NCI-H1436 treated with DMSO at 0.1 percent for 48 hours (cell line): ENCODE data around the gene LRP1B.

ENCODE experiments used
- DNase-seq: peaks from one replicate; lab custom pipeline; 2025; lab: John Stamatoyannopoulos, UW

The LRP1B gene

DNA sequence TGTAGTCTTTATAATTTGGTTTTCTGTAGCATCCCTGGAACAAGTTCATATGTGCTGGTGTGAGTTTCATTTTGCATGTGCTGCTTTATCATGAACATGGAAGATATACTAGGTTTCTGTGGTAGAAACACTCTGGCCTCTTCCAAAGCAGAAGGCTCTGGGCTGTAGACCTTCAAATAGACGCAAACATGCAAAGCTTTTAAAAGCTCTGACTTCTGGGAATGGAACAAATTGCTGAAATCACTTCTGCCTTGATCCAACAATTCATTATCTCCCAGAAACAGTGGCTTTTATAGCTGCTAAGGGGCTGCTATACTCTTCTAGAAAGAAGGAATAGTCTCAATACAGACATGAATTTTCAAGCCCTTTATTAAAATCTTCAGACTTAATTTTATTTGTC, 382.2 kb downstream of the LRP1B start:
- no peak for DNase-seq

DNA sequence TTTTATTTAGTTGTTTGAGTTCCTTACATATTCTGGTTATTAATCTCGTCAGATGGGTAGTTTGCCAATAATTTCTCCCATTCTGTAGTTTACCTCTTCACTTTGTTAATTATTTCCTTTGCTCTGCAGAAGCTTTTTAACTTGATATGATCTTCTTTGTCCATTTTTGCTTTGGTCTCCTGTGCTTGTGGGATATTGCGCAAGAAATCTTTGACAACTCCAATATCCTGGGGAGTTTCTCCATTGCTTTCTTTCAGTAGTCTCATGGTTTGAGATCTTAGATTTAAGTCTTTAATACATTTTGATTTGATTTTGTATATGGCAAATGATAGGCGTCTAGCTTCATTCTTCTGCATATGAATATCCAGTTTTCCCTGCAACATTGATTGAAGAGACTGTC, 389.2 kb downstream of the LRP1B start:
- no peak for DNase-seq

DNA sequence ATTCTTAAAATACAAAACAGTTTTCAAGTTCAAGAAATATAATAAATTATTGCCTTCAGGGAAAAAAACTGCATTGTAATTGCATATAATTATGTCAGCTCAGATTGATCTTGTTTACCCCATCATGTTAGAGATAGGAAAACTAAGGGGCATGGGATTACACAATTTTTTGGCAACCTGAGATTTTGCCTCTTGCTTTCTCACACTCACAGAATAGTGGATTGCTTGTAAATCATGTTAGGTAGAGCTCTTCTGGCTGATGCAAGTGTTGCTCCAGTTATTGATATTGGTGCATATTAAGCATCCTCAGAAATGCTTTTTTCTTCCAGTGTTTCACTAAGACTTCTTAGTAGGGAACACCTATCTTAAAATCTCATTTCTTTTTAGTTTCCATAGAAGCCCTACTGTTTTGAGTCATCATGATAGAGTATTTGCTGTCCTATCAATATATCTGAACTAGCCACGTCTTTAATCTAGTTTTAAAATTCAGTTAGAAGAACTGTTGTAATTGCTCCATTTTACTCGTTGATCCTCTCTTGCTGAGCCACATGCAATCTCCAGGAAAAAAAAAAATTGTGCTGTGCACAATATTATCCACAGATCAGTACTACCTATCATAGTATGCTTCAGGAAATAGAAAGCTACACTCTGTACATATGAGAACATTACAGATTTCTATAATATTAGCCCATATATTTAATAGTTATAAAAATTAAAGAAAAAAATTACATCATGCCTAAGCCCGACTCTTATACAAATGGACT, 393.1 kb downstream of the LRP1B start:
- no peak for DNase-seq

DNA sequence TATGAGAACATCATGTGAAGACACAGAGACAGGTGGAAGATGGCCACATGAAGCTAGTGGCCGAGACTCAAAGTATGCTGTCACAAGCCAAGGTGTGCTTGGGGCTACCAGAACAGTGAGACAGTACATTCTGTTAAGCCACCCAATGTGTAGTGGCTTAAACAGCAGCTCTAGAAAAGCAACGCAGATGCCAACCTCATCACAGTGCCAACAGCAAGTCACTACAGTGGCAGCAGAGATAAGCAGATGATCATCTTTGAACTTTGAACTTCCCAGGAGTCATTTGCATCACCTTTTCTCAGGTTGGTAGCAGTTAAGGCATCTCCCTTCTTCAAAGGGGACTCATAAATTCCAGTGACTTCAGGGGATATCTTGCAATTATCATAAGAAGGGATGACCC, 394.4 kb downstream of the LRP1B start:
- DNase-seq, result no peak

- DNase-seq, result no peak
Observed at GRCh38 chr2:141728886-141729285, 401.9 kb downstream of the LRP1B start.

- DNase-seq, result no peak
Observed at GRCh38 chr2:141728142-141728541, 402.7 kb downstream of the LRP1B start.

- no peak for DNase-seq
Observed at GRCh38 chr2:141724426-141724825, 406.4 kb downstream of the LRP1B start.

DNA sequence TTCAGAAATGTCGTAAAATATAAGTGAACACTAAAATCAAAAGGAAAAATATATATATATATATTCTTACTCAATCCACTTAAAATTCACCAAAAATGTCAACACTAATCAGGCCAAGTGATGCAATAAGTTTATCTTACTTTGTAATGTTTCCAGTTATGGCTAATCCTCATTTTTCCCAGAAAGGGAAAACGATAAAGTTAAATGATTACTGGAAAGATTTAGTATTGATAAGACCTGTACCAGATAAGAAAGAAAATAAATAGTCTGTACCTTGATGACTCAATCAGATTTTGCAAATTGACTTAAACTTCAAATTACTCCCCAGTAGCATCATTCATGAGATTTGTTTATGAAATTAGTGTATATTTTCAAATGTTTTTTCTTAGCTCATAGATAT, 407.0 kb downstream of the LRP1B start:
- DNase-seq, result no peak

GRCh38 chr2:141720476-141720875, 410.3 kb downstream of the LRP1B start:
- DNase-seq, result no peak

DNA sequence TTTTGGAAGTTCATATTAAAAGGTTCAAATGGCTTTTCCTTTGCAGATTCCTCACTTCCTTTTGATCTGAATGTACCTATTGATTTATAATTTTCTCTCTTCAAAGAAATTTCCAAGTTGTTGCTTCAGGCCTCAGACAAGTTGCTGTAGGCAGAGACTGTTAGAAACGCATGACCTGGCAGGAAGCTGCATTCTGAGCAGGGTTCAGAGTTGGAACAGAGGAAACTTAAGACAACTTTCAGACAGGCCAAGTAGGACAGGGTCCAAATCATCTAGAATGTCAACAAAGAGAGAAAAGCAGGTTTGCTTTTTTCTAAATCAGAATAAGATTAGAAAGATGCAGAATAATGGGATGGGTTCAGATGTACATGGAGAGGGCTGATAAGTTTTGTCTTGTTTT, 416.3 kb downstream of the LRP1B start:
- DNase-seq, result no peak

- no peak for DNase-seq
Observed at GRCh38 chr2:141711627-141712026, 419.2 kb downstream of the LRP1B start.

DNA sequence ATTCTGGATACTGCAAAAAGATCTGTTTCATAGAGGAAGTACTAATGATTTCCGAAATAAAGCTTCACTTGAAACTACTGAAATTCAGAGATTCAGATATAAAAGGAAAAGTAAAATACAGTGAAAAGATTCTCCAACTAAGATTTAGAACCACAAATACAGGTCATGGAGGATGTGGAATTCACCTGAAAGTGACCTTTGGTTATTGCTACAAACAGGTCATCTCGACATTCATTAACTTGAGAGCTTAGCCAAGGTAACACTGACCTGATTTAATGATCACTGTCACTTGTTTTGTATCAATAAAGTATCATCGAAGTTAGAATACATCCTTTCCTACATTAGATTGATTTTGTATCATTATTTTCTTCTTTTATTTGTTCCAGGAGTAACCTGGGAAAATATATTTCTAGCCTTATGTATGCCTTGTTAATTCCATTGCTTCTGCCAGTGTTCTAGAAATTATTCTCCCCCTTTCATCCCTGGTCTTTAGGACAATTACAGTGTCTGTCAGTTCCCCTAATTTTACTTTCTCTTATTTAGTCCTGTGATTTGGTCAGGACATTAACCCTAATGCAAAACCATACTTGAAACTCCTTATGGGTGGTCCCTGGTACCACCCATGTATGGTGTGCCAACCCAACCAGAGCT, 420.1 kb downstream of the LRP1B start:
- no peak for DNase-seq

GRCh38 chr2:141709756-141710155, 421.1 kb downstream of the LRP1B start:
- no peak for DNase-seq

- DNase-seq, result no peak
Observed at GRCh38 chr2:141707486-141707885, 423.3 kb downstream of the LRP1B start.

- no peak for DNase-seq
Observed at GRCh38 chr2:141704541-141704940, 426.3 kb downstream of the LRP1B start.

- DNase-seq, result no peak
Observed at GRCh38 chr2:141703501-141703900, 427.3 kb downstream of the LRP1B start.

DNA sequence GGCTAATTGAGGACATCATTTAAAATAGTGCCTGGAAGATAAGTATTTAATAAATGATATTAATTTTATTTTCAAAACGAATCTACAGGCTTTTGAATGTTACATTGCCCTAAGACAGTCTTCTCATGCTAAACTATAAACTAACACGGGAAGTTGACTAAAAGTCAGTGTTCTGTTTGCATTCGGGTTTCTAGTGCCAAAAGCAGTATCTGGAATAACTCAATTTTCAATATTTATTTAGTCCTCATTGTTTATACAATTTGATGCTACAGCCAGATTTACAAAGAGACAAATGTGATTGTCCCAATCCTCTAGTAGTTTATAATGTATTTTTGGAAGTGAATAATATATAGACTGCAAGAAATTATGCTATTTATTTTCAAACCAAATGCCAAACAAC, 429.2 kb downstream of the LRP1B start:
- no peak for DNase-seq

- no peak for DNase-seq
Observed at GRCh38 chr2:141699573-141699972, 431.2 kb downstream of the LRP1B start.

DNA sequence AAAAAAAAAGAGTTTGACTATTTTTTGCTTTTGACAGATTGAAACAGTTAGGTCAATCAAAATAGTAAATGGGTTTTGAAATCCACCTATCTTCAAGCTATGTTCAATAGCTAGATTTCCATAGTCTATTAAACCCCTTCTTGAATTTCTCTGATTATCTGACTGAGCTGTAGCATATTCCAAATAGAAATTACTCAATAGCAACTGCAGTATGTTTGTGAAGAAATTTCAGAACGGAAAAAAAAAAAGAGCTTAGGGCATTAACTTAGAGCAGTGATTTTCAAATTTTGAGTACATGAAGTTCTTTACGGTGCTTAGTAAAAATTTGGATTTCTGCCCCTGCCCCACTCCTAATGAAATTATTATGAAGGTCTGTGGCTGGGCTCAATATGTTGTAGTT, 432.3 kb downstream of the LRP1B start:
- no peak for DNase-seq

GRCh38 chr2:141697035-141697434, 433.8 kb downstream of the LRP1B start:
- no peak for DNase-seq

- DNase-seq, result no peak
Observed at GRCh38 chr2:141694180-141694579, 436.6 kb downstream of the LRP1B start.

GRCh38 chr2:141692829-141693228, 438.0 kb downstream of the LRP1B start:
- peak; percentile 77 for DNase-seq

DNA sequence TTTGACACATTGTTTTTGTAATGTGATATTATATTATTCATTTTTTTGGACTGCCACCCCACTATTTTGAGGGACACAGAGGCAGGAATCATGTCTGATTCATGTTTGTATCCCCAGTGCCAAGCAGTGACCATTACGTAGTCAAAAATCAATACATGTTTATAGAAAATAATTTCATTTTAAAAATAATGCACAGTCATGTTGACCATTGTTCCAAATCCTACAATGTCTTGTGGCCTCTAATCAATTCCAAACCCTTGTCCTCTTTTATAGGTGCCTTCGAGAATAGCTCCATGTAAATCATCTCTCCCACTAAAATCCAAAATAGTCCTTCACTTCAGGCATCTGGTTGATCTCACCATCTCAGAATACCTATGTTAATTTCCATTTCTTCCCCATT, 454.7 kb downstream of the LRP1B start:
- DNase-seq, result no peak

DNA sequence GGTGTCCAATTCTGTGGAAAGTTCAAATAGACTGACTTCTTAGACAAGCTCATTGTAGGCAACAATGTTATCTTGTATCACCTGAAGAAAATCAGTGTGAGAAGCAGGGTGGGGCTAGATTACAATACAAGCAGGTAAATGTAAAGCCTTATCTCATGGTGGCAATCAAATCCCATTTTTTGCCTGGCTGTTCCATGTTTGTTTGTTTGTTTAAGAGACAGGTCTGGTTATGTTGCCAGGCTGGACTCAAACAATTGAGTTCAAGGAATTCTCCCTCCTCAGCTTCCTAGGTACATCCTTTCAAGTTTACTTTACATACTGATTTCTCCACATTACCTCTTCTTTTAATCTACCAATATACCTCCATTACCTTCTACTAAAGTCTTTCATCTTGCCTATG, 464.6 kb downstream of the LRP1B start:
- DNase-seq, result no peak
